ENCODE measurements around the gene SHBG.
A peak's percentile ranks its signal among the peaks of the same experiment; 100 is the strongest.

Gene SHBG

GRCh38 chr17:7647018-7647417, 17.1 kb downstream of the SHBG start:
- DNase-seq, result no peak

DNA sequence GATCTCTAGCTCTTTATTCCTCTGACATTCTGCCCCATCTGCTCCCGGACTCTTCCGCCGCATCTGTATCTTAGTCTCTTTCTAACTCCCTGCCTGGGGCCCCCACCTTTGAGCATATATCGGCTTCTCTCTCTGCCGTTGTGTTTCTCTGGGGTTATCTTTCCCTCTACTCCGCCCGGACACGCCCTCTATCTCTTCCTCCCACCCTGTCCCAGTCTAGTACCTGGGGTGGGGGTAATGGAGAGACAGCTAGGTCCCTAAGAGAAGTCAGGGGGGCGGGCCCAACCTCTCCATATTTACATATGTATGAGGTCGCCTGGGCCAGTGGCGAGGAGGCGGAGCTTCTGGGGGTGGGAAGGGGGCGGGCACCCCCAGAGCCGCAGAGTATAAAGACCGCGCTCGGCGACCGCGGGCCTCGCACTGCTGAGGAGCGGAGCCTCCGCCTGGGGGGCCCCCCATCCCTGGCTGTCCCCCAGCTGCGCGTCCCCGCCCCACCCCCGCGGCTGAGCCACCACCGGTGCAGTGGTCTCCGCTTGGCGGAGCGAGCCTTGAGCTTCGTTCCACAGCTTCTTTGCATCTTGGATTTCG, 20.7 kb downstream of the SHBG start, which contains the start of gene ATP1B2:
Gene ATP1B2, plus strand, starts transcription at position 418 of the 588 bp plus-strand sequence. CDS start 593 bp downstream, outside the sequence.
- no peak for DNase-seq

DNA sequence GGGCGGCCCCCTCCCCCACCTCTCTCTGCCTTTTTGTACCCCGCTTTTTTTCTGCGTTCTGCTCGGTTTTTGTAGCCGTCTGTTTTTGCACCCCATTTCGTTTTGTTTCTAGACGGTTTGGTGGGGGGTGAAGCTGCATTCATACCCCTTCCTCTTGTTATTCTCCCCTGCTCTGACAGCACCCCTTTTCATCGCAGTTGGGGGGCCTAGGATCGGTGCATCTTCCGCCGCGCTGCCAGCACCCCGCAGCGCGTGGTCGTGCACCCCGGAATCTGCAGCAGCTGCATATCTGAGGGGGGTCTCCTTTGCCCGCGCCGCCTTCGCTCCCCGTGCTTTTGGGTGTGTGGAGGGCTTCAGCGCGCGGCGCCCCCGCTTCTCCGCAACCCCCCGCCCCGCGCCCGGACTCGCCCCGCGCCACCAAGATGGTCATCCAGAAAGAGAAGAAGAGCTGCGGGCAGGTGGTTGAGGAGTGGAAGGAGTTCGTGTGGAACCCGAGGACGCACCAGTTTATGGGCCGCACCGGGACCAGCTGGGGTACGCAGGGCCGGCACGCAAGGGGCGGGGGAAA, 21.2 kb downstream of the SHBG start:
- DNase-seq, result no peak

DNA sequence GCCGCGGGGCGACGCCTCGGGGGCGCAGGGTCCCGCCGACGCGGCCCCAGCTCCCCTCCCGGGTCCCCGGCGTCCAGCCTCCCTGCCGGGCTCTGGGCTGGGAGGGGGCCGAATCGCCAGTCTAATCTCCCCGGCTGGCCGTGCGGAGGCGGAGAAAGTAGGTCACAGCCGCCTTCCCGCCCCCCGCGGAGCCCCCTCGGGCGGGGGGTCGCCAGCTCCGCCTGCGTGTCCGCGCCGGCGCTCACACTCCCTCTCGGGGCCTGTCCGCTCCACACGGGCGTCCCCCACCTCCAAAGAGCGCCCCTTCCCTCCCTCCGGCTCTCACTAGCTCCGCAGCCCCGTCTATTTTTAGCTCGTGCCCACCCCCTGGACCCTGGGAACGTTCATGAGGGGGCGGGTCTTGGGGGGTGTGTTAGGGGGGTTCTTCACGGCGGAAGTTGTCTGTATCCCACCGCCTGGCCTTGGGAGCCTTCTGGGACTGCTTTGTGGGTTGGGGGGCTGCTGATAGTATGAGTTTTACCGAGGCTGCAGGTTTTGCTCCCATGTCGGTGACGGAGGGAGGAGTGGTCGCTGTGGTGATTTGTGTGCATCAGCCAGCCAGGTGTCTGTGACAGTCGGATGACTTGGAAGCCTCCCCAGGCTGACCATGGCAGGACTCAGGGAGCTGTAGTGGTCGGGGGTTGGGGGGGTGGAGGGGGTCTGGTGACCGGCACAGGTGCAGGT, 21.9 kb downstream of the SHBG start:
- no peak for DNase-seq

GRCh38 chr17:7652388-7653356, 22.7 kb downstream of the SHBG start:
- DNase-seq, result no peak

- peak; percentile 56 for DNase-seq
Measured at GRCh38 chr17:7654832-7655540, 25.1 kb downstream of the SHBG start.

GRCh38 chr17:7655541-7655840, 25.6 kb downstream of the SHBG start:
- DNase-seq, result no peak

GRCh38 chr17:7656958-7657609, 27.1 kb downstream of the SHBG start:
- DNase-seq, result no peak

- DNase-seq, result no peak
Measured at GRCh38 chr17:7667656-7668406, 37.9 kb downstream of the SHBG start.

GRCh38 chr17:7668482-7668881, 38.5 kb downstream of the SHBG start:
- DNase-seq, result no peak

DNA sequence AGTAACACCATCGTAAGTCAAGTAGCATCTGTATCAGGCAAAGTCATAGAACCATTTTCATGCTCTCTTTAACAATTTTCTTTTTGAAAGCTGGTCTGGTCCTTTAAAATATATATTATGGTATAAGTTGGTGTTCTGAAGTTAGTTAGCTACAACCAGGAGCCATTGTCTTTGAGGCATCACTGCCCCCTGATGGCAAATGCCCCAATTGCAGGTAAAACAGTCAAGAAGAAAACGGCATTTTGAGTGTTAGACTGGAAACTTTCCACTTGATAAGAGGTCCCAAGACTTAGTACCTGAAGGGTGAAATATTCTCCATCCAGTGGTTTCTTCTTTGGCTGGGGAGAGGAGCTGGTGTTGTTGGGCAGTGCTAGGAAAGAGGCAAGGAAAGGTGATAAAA, 43.3 kb downstream of the SHBG start:
- DNase-seq, result no peak

DNA sequence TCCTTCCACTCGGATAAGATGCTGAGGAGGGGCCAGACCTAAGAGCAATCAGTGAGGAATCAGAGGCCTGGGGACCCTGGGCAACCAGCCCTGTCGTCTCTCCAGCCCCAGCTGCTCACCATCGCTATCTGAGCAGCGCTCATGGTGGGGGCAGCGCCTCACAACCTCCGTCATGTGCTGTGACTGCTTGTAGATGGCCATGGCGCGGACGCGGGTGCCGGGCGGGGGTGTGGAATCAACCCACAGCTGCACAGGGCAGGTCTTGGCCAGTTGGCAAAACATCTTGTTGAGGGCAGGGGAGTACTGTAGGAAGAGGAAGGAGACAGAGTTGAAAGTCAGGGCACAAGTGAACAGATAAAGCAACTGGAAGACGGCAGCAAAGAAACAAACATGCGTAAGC, 45.0 kb downstream of the SHBG start:
- DNase-seq, result no peak

DNA sequence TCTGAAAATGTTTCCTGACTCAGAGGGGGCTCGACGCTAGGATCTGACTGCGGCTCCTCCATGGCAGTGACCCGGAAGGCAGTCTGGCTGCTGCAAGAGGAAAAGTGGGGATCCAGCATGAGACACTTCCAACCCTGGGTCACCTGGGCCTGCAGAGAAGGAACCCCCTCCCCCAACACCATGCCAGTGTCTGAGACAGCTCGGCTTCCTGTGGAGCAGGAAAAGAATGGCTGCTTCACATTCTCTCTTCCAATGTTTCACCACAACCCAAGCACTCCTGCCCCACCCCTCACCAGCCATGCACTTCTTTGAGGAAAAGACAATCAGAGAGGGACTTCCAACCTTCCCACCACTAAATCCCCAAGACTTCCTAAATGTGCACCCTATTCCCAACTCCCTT, 46.6 kb downstream of the SHBG start:
- no peak for DNase-seq

DNA sequence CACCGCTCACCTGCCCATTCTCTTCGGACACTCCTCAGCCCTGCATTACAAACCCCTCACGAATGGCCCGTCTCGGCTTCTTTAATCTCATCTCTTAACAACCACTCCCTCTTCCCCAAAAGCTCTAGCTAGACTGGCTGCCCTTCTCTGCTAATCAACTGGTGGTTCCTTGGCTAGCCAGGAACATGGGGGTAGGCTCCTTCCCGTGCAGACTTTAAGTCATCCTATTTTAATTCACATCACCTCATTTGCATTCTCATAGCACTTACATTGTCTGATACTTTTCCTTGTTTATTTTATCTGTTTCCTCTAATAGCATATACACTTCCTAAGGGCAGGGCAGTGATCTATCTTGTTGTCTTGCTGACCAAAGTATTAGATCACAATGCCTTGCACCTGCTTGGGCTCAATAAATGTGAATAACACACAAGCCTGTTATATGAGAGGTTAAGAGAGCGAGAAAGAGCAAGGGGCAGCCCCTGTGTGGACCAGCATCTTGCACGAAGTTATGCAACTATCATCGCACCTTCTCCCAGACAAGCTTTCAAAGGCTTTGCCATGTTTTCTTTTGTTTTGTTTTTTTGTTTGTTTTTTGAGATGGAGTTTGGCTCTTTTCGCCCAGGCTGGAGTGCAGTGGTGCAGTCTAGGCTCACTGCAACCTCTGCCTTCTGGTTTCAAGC, 47.6 kb downstream of the SHBG start:
- DNase-seq, result no peak
